ENCODE measurements around the gene C1orf21.

DNA sequence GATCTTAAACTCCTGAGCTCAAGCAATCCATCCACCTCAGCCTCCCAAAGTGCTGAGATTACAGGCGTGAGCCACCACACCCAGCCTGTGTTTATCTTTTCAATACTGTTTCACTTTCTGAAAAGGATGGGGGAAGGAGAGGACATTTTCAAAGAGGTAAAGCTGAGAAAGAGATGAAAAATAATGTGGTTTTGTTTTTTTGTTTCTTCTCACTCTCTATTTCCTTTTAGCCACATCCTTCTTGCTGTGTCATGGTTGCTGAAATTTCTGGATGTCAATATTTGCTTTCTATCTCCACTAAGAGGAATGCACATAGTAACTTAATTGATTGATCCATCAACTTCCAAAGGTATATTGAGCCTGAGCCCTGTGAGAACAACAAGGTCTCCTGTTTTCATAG lies 6.4 kb upstream of the C1orf21 start:
- TF ChIP-seq, protein P1, sequence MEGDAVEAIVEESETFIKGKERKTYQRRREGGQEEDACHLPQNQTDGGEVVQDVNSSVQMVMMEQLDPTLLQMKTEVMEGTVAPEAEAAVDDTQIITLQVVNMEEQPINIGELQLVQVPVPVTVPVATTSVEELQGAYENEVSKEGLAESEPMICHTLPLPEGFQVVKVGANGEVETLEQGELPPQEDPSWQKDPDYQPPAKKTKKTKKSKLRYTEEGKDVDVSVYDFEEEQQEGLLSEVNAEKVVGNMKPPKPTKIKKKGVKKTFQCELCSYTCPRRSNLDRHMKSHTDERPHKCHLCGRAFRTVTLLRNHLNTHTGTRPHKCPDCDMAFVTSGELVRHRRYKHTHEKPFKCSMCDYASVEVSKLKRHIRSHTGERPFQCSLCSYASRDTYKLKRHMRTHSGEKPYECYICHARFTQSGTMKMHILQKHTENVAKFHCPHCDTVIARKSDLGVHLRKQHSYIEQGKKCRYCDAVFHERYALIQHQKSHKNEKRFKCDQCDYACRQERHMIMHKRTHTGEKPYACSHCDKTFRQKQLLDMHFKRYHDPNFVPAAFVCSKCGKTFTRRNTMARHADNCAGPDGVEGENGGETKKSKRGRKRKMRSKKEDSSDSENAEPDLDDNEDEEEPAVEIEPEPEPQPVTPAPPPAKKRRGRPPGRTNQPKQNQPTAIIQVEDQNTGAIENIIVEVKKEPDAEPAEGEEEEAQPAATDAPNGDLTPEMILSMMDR (IDR thresholded peaks at IDR 0.05), result no peak
- TF ChIP-seq POLR2A (IDR thresholded peaks at IDR 0.05), result no peak
